ENCODE measurements around the gene MAPK11. TPM values are rescaled to one million over a fixed set of nuclear protein-coding genes. Genes with fewer than 3 reads are reported as not detected.
A peak's percentile ranks its signal among the peaks of the same experiment; 100 is the strongest.

The MAPK11 gene
- total RNA-seq, 1 donor from 2014 or later, result 8.2 TPM

- ATAC-seq (no peak), DNase-seq (ENCODE audit: low spot score) (no peak)
Measured at GRCh38 chr22:50227579-50228215, 42.5 kb downstream of the MAPK11 start.

DNA sequence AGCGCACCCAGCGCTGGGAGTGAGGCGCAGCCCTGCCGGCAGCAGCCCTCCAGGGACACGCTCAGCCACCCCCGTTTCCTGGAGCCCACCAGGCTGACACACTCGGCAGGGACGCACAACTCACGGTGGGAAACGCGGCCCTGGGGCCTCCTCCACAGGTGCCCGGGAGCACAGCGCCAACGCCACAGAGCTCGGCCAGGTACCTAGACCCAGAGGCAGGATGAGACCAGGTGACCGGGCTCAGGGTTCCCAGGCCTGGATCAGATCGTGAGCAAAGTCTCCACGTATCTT lies 43.4 kb downstream of the MAPK11 start:
- no peak for ATAC-seq
- DNase-seq (ENCODE audit: low spot score), result no peak

GRCh38 chr22:50226063-50226874 lies 43.9 kb downstream of the MAPK11 start:
- ATAC-seq, result no peak
- DNase-seq (ENCODE audit: low spot score), result no peak

DNA sequence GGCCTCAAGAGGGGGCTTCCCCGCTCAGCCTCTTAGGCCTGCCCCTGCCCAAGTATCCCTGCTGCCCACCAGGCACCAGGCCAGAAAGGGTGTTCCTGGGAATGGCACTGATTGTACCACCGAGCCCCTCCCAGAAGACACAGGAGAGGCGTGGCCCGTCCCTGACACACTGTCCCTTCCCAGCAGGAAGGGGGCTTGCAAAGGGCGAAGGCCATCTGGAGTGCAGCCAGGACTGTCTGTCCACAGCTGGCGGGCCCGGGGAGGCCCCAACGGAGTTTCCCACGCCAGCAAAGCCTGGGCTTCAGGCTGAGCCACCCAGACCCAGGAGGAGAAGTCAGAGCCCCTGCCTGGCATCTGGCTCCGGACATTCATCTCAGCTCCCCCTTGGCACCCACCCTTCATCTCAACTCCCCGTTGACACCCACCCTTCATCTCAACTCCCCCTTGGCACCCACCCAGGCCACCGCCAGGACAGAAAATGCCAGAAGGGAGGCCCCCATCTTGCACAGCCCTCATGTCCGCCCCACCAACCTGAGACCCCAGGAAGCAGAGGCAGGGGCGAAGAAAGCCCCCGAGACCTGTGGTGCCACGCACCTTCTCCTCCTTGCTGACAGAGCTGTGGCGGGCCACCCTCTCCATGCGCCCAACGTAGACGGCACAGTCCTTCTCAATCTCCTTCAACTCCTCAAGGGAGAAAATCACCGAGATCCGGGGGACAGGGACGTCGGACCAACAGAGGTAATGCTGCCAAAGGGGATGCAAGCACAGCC lies 44.8 kb downstream of the MAPK11 start:
- ATAC-seq, result no peak
- no peak for DNase-seq (ENCODE audit: low spot score)

GRCh38 chr22:50224071-50224470 lies 46.1 kb downstream of the MAPK11 start:
- DNase-seq (ENCODE audit: low spot score) (no peak), ATAC-seq (no peak)

- no peak for ATAC-seq
- no peak for DNase-seq (ENCODE audit: low spot score)
Measured at GRCh38 chr22:50222508-50222907, 47.7 kb downstream of the MAPK11 start.

GRCh38 chr22:50221410-50222300 lies 48.5 kb downstream of the MAPK11 start:
- ATAC-seq (no peak), DNase-seq (ENCODE audit: low spot score) (no peak)

- DNase-seq (ENCODE audit: low spot score) (no peak), ATAC-seq (no peak)
Measured at GRCh38 chr22:50220603-50221409, 49.4 kb downstream of the MAPK11 start.

GRCh38 chr22:50219800-50220602 lies 50.2 kb downstream of the MAPK11 start:
- ATAC-seq (peak; percentile 0), DNase-seq (ENCODE audit: low spot score) (no peak)

DNA sequence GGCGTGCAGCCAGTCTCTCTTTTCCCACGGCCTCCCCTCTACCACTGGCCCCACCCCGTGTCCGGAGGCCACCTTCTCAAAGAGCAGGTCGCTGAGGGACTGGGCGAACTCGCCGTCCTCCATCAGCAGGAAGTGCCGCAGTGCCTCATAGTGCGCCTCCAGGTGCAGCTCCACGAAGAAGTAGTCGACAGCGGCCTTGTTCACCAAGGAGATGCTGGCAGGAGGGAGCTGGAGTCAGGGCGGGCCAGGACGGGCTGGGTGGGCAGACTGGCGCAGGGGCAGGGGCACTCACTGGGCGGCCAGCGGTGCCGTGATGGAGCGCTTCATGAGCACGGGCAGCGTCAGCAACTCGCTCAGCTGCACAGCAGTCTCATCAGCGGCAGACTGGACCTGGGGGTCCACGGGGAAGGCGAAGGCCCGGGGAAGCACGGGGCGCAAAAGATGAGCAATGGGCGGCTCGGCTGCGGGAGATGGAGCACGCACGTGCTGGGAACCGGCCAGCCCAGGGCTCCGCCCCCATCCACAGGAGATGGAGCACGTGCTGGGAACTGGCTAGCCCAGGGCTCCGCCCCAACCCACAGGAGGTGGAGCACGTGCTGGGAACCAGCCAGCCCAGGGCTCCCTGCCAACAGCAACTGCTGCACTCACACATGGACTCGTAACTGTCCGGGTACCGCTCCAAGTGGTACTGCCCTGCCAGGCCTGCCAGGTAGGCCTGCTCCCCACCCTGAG lies 51.0 kb downstream of the MAPK11 start:
- ATAC-seq (peak; percentile 74), DNase-seq (ENCODE audit: low spot score) (peak; percentile 99)

DNA sequence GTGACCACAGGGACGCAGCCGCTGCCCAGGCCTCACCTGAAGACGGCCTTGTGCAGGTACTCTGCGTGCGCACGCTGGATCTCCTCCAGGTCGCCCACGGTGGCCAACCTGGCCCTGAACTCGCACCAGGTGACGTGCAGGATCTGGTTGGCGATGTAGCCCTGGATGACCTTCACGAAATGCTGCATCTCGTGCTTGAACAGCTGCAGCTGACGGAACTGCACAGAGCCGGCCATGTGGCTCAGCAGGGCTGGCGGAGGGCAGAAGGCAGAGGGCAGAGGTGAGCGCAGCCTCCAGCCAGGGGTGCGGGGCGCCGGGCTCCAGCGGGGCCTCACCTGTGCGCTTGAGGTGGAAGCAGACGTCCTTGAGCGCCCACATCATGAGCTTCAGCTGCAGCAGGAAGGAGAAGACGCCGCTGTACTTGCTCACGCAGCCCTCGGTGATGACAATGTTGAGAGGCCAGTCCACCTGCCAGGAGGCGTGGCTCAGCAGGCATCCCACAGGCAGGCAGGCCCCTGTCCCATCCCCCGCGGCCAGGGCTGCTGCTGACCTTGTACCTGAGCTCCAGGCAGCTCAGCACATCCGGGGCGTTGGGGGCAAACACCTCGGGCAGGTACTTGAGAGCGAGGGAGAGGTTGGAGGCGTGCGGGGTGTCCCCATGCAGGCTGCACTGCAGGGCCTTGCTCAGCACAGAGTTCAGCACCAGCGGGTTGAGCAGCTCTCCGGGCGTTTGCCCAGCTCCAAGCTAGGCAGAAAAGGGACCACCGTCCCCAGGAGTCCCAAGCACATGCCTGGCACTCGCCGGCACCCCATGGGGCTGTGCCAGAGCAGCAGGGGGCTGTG lies 51.8 kb downstream of the MAPK11 start:
- ATAC-seq (peak; percentile 29), DNase-seq (ENCODE audit: low spot score) (peak; percentile 73)

GRCh38 chr22:50217543-50218152 lies 52.5 kb downstream of the MAPK11 start:
- no peak for ATAC-seq
- DNase-seq (ENCODE audit: low spot score), result no peak

DNA sequence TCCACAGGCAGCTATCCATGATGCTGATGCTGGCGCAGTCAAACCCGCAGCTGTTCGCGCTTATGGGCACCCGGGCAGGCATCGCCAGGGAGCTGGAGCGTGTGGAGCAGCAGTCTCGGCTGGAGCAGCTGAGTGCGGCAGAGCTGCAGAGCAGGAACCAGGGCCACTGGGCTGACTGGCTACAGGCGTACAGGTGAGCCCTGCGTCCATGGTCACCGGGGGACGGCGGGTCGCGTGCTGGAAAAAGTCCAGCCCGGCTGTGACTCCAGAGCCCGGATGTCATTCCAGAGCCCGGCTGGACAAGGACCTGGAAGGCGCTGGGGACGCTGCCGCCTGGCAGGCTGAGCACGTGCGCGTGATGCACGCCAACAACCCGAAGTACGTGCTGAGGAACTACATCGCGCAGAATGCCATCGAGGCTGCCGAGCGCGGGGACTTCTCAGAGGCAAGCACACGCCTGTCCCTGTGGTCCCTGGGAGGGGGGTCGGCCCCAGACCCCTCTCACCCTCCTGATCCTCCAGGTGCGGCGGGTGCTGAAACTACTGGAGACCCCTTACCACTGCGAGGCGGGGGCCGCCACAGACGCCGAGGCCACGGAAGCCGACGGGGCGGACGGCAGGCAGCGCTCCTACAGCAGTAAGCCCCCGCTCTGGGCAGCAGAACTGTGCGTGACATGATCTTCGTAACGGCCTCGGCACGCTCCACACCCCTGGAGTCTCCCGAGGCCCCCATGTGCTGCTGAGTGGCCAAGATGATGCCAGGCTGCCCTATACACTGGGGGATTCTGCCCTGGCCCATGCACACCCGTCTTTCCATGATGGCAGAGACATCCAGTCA lies 53.3 kb downstream of the MAPK11 start:
- ATAC-seq, result no peak
- peak; percentile 63 for DNase-seq (ENCODE audit: low spot score)

DNA sequence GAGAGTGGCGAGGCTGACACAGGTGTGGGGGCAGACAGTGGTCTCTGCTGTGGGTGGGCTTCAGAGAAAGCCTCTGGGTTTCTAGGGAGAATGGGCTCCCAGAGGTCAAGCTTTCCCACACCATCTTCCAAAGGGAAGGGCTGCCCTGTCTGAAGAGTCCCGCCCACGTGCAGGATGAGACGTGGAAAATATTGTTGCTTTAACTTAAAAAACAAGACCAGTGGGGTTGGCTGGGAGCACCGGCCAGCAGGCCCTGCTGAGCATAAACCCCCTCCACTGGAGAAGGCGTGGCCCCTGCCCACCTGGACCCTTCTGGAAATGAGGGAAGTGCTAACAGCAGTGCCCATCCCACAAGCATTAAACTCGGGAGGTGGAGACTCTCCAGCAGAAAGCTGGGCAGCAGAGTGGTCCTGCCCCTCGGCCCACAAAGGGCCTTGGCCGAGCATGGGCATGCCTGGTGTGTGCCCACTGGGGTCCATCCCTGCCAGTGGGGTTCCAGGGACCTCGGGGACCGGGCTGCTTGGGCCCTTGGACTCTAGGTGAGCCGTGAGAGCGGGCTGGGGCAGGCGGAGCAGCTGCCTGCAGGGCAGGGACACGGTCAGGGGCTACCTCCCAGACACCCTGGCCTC lies 54.0 kb downstream of the MAPK11 start:
- ATAC-seq, result no peak
- DNase-seq (ENCODE audit: low spot score), result no peak

DNA sequence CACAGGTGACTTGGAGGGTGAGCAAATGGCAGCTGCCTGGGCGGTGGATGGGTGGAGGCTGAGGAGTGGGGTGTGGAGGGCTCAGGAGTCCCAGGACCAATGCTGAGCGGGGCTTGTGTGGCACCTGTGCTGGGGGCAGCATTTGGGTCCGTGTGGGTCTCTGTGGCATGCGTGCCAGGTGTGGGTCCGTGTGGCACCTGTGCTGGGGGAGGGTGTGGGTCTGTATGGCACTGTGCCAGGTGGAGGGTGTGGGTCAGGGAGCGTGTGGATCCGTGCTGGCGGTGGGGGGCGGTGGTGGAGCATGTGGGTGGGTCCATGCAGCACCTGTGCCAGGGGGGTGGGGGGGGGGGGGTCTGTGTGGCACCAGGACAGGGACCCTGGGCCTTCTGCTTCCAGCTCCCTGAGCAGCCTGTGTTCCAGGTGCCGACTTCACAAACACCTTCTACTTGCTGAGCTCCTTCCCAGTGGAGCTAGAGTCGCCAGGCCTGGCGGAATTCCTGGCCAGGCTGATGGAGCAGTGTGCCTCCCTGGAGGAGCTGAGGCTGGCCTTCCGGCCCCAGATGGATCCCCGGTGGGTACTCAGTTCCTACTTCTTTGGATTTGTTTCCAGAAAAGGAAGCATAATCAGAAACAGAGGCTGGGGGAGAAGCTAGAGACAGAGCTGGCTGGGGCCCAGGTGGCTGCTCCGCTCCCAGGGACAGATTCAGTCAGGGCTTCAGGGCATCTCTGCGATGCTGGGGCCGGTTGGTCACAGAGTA lies 54.7 kb downstream of the MAPK11 start:
- ATAC-seq (no peak), DNase-seq (ENCODE audit: low spot score) (peak; percentile 58)

Measured in left lobe of liver (tissue), 2 donors.